Progenitor cell of endocrine pancreas (in vitro differentiated cells): ENCODE measurements around the gene RHBDL1. TPM values are rescaled to one million over a fixed set of nuclear protein-coding genes. Genes with fewer than 3 reads are reported as not detected.

Experiments
- DNase-seq: peaks from one replicate; pipeline ENCODE4 v3.0.0; 2021; ENCODE audit warnings: low spot score; ENCODE audit not compliant: unreplicated experiment
- H3K27ac Mint-ChIP-seq: 2 replicates; pipeline ENCODE4 v1.8.0; 2021; ENCODE audit warnings: mild to moderate bottlenecking, moderate library complexity, mixed read lengths
- H3K27me3 Mint-ChIP-seq: 2 replicates; pipeline ENCODE4 v1.8.0; 2021; ENCODE audit warnings: mixed read lengths
- H3K36me3 Mint-ChIP-seq: 2 replicates; pipeline ENCODE4 v1.8.0; 2022; ENCODE audit warnings: mixed read lengths; ENCODE audit not compliant: insufficient read depth
- H3K4me1 Mint-ChIP-seq: 2 replicates; pipeline ENCODE4 v1.8.0; 2021; ENCODE audit warnings: low read depth, mixed read lengths
- H3K4me3 Mint-ChIP-seq: 2 replicates; pipeline ENCODE4 v1.8.0; 2021; ENCODE audit warnings: low read depth, mild to moderate bottlenecking, moderate library complexity, mixed read lengths
- H3K9me3 Mint-ChIP-seq: 2 replicates; pipeline ENCODE4 v1.8.0; 2021; ENCODE audit warnings: low read depth, mixed read lengths
- total RNA-seq: library from RNA; stranded (reverse); gene quantifications from 2 replicates; pipeline ENCODE4 v1.2.1, GENCODE V29; 2021
- TF ChIP-seq, protein P1 (sequence below): fragments of 200-600 bp; sonication (generic); IDR thresholded peaks from one replicate; pipeline ENCODE4 v1.5.0; 2021; ENCODE audit warnings: antibody characterized with exemption, mild to moderate bottlenecking; ENCODE audit not compliant: unreplicated experiment

Gene RHBDL1
- total RNA-seq, 1 donor from 2014 or later, result 5.2 TPM

DNA sequence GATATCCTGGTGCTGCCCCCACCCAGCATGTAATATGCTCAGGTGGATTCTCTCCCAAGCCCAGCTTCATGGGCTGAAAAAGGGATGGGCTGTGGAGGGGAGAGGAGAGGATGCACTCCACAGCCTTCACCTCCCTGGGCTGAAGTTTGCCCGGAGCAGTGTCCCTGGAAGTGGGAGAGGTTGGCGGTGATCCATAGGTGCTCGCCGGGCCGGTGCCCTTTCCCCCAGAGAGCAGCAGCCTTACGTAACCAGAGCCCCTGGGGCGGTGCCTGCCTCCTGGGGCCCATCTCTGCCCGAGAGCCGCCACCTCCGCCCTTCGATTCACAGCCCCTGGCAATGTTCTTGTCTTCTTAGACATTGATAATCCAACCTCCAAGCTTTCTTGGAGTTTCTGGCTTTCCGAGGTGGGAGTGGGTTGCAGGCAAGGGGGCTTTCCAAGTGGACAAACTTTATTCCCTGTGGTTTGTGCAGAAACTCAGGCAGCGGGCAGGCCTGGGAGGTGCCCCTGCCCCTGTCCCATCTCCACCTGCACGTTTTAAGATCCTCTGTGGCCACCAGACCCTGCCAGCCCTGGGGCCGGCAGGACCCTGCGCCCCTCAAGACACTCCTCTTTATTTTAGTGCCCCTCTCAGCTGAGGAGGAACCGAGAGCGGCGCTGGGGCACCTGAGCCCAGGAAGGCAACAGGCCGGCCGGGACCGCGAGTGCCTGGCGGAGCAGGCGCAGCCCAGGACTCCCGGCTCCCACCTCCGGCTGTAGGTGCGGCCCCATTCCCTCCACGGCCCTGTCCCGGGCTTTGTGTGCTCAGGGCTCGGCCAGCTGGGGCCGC lies 29.4 kb upstream of the RHBDL1 start:
- DNase-seq, result no peak
- Mint-ChIP-seq H3K9me3 (no peaks in the 10 kb centered on the region), H3K27ac (no peak overlapping the region), H3K36me3 (peaks cover 2% of the 10 kb centered on the region), H3K4me1 (peaks cover 4% of the 10 kb centered on the region), H3K4me3 (no peak overlapping the region), H3K27me3 (no peaks in the 10 kb centered on the region)
- TF ChIP-seq, protein P1, sequence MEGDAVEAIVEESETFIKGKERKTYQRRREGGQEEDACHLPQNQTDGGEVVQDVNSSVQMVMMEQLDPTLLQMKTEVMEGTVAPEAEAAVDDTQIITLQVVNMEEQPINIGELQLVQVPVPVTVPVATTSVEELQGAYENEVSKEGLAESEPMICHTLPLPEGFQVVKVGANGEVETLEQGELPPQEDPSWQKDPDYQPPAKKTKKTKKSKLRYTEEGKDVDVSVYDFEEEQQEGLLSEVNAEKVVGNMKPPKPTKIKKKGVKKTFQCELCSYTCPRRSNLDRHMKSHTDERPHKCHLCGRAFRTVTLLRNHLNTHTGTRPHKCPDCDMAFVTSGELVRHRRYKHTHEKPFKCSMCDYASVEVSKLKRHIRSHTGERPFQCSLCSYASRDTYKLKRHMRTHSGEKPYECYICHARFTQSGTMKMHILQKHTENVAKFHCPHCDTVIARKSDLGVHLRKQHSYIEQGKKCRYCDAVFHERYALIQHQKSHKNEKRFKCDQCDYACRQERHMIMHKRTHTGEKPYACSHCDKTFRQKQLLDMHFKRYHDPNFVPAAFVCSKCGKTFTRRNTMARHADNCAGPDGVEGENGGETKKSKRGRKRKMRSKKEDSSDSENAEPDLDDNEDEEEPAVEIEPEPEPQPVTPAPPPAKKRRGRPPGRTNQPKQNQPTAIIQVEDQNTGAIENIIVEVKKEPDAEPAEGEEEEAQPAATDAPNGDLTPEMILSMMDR, result no peak

DNA sequence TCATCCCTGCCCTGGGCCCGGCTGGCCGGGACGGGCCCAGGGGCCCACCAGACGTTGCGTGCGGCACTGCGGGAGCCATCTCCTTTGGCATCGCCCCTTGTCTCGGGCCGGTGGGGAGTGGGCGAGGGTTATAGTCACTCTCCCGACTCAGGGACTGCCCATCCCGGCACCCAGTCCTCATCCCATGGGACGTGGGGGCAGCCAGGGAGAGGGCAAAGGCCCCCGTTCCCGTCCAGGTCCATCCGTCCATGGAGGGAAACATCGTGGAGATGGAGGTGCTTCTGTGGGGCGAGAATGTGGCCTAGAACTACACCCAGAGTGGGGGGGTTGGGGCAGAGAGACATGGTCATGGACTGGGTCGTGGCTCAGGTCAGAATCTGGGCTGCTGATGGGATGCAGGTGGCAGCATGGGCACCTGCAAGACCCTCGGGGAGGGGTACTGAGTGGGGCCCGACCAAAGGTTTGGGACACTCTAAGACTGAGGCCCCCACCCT lies 28.7 kb upstream of the RHBDL1 start:
- peak overlapping the region; percentile 77 for H3K27ac Mint-ChIP-seq

DNA sequence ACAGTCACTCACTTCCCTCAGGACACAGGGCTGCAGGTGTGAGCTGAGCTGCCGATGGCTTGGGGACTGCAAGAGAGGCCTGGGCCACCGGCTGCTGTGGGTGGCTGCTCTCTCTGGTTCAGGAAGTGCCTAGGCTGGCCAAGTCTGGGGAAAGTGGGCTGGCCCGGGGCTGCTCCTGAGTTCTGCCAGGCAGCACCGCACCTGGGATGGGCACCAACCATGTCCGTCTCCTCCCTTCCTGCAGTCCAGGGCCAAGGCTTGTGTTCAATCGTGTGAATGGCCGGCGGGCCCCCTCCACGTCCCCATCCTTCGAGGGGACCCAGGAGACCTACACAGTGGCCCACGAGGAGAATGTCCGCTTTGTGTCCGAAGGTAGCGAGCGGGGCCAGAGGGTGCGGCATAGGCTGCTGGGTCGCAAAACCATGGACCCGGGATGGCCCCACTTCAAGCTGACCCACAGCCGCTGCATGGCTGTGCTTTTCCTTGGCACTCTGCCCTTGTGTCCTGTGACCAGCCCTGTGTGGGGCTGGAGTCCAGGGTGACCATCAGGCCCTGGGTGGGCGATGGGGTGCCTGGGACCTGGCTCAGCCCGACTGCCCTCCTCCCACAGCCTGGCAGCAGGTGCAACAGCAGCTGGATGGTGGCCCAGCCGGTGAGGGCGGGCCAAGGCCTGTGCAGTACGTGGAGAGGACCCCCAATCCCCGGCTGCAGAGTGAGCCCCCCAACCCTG lies 28.1 kb upstream of the RHBDL1 start:
- Mint-ChIP-seq H3K27ac (peak overlapping the region; percentile 77), H3K36me3 (peaks cover 2% of the 10 kb centered on the region), H3K27me3 (no peaks in the 10 kb centered on the region), H3K9me3 (no peaks in the 10 kb centered on the region), H3K4me1 (peaks cover 4% of the 10 kb centered on the region), H3K4me3 (no peak overlapping the region)
- no peak for DNase-seq
- TF ChIP-seq, protein P1, result no peak

More for the DNA sequence above, 28.7 kb upstream of the RHBDL1 start:
- peaks cover 4% of the 10 kb centered on the region for H3K4me1 Mint-ChIP-seq
- TF ChIP-seq, protein P1, result no peak
- no peaks in the 10 kb centered on the region for H3K9me3 Mint-ChIP-seq
- H3K4me3 Mint-ChIP-seq, result no peak overlapping the region
- DNase-seq, result no peak
- peaks cover 2% of the 10 kb centered on the region for H3K36me3 Mint-ChIP-seq
- H3K27me3 Mint-ChIP-seq, result no peaks in the 10 kb centered on the region

DNA sequence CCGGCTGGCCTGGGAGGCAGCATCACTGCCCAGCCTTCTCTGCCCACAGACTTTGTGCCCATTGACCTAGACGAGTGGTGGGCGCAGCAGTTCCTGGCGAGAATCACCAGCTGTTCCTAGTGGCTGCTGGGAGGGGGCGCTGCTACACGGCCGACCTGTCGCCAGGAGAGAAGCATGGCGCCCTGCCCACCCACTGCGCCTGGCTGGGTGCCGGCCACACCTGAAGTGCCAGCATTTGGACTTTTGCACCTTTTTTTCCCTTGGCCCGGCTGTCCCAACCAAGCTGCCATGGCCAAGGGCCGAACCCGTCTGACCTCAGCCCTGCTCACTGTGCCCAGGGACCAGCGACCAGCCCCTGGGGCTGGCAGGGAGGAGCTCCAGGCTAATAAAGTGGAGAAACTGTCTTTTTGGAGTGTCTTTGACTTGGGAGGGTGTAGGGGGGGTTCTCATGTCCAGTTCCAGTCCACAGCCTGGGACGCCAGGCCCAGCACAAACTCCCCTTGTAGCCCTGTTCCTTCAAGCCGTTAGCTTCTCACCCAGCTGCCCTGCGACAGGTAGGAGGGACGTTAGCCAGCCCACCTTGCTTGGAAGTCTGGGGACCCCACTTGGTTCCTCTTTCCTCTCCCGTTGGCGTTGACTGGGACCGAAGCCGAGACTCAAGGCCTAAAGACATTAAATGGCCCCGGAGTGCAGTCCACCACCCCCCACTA lies 27.2 kb upstream of the RHBDL1 start:
- peak overlapping the region; percentile 89 for H3K27ac Mint-ChIP-seq
- DNase-seq, result no peak
- TF ChIP-seq, protein P1, result peak; percentile 56
- H3K9me3 Mint-ChIP-seq, result no peaks in the 10 kb centered on the region
- H3K4me3 Mint-ChIP-seq, result peak overlapping the region; percentile 73
- H3K36me3 Mint-ChIP-seq, result peaks cover 2% of the 10 kb centered on the region
- H3K27me3 Mint-ChIP-seq, result no peaks in the 10 kb centered on the region
- peaks cover 4% of the 10 kb centered on the region for H3K4me1 Mint-ChIP-seq
